HG03342 (cell line): ENCODE measurements around the gene TERB2.
"Not testable (repeated sequence)": the region's sequence is repeated elsewhere in the genome, so short reads cannot be mapped to it uniquely, and the experiment has no call there.

Experiments used
- ATAC-seq: cut with Tn5 transposase; IDR thresholded peaks from one replicate; pipeline ENCODE4 v1.9.1; 2021; ENCODE audit warnings: mild to moderate bottlenecking, moderate library complexity; ENCODE audit not compliant: unreplicated experiment

TERB2 gene, protein sequence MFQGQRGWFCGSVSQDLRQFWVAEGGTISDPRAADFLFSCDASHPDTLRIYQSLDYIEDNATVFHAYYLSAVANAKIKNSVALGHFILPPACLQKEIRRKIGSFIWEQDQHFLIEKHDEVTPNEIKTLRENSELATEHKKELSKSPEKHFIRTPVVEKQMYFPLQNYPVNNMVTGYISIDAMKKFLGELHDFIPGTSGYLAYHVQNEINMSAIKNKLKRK

GRCh38 chr15:44956388-44956787 is at the start of gene TERB2:
TERB2 (plus strand) TSS chr15:44956687; CDS start chr15:44956719, 32 bp downstream.
- ATAC-seq: no peak

GRCh38 chr15:44909423-44909822 is 47.1 kb upstream of the TERB2 start:
- no peak for ATAC-seq

DNA sequence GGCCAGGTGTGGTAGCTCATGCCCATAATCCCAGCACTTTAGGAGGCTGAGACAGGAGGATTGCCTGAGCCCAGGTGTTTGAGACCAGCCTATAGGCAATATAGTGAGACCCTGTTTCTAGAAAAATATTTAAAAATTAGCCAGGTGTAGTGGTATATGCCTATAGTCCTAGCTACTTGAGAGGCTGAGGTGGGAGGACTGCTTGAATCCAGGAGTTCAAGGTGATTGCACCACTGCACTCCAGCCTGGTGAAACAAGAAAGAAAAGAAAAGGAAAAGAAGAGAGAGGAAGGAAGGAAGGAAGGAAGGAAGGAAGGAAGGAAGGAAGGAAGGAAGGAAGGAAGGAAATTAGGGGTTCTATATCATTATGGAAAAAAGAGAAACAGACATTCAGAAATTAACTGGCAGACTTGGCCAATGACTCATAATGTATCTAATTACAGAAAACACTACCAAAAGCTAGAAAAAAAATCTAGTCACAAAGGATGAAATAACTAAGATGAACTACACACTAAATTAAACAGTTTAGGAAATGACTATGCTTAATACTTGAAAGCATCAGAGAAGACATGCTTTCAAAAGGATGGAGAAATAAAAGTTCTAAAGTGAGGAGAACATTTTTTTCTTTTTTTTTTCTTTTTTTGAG is 45.4 kb upstream of the TERB2 start:
- ATAC-seq: no peak

DNA sequence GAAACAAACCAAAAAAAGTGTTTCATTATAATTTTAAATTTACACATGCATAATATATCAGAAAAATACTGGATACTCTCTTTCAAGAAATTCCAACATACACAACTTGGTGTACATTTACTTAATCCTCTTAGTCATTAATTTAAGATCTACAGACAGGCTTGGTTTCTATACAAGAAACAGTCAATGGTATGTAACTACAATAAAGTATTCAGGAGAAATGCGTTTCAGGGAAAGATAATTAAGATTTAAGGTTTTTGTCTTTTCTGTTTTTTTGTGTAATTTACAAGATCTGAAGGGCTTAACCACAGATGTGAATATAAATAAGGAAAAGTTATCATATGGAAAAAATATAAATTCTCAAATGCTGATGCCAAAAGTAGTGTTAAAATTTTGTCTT is 44.3 kb upstream of the TERB2 start:
- ATAC-seq: not testable (repeated sequence)

DNA sequence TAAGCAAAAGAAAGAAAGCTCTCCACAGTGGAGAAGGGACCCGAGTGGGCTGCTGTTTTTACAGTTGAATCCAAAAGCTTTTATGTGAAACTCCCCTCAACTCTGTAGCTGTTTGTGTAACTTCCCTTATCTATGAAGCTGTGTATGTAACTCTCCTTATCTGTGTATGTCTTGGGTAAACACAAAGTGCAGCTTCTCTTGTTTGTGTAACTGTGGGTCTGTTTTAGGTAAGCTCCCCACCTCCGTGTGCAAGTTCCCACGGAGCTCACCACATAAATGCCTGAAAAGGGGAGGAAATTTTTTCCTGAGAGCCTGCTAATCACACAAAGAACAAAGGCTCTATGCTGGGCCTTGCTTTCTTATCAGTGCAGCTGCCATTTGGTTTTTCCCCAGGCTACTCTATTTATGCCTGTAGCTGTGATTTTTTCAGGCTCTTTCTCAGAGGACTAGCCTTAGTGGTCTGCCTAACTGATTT is 43.5 kb upstream of the TERB2 start:
- not testable (repeated sequence) for ATAC-seq

DNA sequence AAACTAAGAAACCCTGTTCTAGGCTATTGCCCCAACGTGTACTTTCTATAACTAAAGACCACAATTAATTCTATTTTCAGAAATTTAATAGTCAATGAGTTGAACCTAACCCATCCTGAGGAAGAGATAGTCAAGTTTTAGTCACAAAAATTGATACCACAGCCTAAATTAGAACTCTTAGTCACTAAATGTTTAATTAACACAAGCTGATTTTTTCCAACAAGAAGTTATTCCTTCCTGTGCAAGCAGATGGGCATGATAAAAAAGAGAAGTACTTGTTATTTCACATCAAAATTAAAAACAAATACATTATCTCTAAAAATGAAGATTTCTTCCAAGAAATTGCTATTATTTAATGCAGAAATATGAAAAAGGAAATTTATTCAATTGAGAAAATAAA is 38.4 kb upstream of the TERB2 start:
- no peak for ATAC-seq

- ATAC-seq: not testable (repeated sequence)
Measured at GRCh38 chr15:44928658-44929057, 27.8 kb upstream of the TERB2 start.

- ATAC-seq: not testable (repeated sequence)
Measured at GRCh38 chr15:44930283-44930682, 26.2 kb upstream of the TERB2 start.

DNA sequence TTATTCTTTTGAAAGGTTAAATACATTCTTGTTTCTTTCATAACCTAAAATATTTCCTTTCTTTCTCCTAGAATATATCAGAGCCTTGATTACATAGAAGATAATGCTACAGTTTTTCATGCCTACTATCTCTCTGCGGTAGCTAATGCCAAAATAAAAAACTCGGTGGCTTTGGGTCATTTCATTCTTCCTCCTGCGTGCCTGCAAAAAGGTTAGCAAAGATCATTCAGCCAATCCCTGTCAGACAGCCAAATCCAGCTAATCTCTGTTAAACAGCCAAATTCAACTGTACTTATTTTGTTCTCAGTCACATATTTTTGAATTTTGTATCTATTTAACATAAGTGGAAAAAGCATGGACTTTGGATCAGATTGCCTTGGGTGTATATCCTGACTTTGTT is 1.8 kb downstream of the TERB2 start:
- not testable (repeated sequence) for ATAC-seq

GRCh38 chr15:44968475-44968874 is 12.0 kb downstream of the TERB2 start:
- no peak for ATAC-seq

- ATAC-seq: no peak
Measured at GRCh38 chr15:44971036-44971435, 14.5 kb downstream of the TERB2 start.

- not testable (repeated sequence) for ATAC-seq
Measured at GRCh38 chr15:44976183-44976582, 19.7 kb downstream of the TERB2 start.

DNA sequence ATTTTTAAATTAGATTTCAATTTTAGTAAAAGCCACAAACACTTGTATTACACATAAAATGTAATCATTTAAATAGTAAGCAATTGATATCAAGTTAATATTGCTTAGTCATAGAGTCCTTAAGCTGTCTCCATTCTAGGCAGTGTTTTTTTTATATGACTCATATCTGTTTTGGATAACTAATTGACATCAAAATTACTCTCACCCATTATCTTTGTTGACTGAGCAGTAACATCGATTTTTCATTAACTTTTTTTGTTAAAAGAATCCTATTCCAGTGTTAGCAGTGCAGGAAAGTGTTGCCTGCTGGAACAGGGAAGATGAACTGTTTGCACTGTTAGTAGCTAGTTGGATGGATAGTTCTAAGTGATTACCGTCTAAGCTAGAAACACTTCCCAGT is 21.3 kb downstream of the TERB2 start:
- ATAC-seq: not testable (repeated sequence)

GRCh38 chr15:44979617-44980339 is 23.3 kb downstream of the TERB2 start:
- not testable (repeated sequence) for ATAC-seq

GRCh38 chr15:44984144-44984543 is 27.7 kb downstream of the TERB2 start:
- not testable (repeated sequence) for ATAC-seq

DNA sequence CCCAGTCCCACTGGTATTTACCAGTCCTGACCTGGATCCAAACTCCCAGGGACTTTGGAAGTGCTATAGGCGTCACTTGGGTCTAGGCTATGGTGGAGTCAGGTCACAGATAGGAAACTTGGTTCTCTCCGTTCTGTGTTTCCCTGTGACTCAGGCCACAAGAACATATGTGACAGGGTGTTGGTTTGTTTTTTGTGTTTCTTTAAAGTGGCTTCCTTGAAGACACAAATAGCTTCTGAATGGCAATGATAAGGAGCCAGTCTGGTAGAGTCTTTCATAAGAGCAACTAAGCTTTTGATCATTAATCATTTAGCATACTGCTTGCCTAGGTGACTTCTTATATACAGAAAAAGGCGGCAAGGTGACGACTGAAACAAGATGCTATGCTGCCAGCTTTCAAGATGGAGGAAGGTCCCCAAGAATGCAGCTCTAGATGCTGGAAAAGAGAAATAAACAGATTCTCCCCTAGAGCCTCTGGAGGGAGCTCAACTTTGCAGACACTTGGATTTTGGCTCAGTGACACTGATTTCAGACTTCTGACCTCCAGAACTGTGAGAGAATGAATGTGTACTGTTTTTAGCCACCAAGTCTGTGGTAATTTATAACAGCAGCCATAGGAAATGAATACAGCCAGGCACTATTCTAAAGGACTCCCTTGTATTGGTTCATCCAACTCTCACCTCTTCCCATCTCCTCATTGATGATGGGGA is 30.0 kb downstream of the TERB2 start:
- not testable (repeated sequence) for ATAC-seq

- not testable (repeated sequence) for ATAC-seq
Measured at GRCh38 chr15:44987711-44988110, 31.2 kb downstream of the TERB2 start.

DNA sequence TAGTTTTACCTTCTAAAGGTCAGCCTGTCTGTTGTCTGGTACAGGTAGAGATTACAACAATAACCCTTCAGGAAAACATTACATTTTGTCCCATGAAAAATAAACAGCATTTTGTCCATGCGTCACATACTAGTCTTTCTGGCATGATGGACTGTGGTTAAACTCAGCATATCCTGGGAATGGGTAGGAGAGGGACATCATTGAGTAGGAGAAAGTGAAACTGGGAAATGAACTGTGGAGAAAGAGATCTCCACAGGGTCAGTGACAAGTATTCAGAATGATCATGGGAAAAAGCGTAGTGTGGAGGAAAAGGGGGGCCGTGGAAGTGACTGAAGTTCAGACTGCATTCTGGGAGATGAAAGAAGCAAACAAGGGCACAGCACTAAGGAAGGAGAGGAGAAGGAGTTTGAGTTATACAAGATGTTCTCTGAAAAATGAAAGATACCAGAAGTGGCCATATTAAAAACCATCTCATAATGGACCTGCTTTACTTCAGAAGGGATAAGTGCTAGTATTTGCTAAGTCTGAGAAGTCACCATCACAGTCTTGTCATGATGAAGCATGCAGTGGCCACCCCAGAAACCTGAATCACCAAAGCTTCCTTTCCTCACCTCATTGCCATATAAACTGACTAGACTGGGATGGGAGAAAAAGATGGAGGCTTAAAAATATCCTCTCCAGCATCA is 31.8 kb downstream of the TERB2 start:
- ATAC-seq: not testable (repeated sequence)

DNA sequence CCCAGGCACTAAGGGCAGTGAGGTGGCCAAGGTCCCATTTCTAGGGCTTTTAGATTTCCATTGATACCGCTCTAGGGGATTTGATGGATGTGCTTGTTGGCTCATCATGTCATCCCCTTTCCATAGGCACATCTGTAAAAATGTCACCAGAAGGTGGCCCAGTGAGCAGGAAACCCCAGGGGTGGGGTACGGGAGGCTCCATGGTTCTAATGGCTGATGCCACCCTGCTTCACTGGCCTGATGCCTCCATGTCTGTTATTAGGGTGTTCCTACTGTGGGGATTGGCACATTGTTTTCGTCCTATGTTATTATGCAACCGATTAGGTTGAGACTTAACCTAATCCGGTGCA is 32.4 kb downstream of the TERB2 start:
- not testable (repeated sequence) for ATAC-seq

DNA sequence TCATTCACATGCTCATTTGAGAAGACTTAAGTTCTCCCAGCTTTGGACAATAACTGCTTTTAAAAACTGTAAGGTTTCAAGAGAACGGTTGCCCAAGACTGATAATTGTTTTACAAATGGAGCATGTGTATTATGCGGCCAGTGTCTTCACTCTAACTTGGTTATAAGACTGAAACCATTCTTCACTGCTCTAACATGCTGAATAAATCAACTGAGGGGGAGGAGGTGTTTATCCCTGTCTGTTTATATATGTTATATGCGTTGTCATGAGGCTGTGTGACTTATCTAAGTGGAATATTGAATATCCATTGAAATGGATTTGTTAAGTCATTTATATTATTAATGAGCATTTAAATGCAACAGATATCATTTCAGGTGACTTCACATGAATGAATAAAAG is 41.1 kb downstream of the TERB2 start:
- ATAC-seq: not testable (repeated sequence)

- no peak for ATAC-seq
Measured at GRCh38 chr15:44999105-44999504, 42.6 kb downstream of the TERB2 start.
